SK-N-SH (cell line): ENCODE measurements around the gene PARS2.

Source experiments
- CHD2 ChIP-seq: fragments of 150-350 bp; IDR thresholded peaks from 2 replicates; pipeline ENCODE4 v1.6.1; 2018; ENCODE audit warnings: low read length; ENCODE audit not compliant: partially characterized antibody
- EP300 ChIP-seq, 2 experiments: IDR thresholded peaks; 2 replicates each; pipeline versions ENCODE4 v1.4.0 to v1.6.1; 2012; ENCODE audit warnings: borderline replicate concordance in 1 of 2, low read depth in 1 of 2, low read length in 1 of 2
- EZH2phosphoT487 ChIP-seq: fragments of 200-600 bp; sonication (generic); IDR thresholded peaks from 2 replicates; pipeline ENCODE4 v1.6.1; 2017; ENCODE audit warnings: low read depth, mixed run types, mild to moderate bottlenecking, antibody characterized with exemption, moderate library complexity, borderline replicate concordance
- NRF1 ChIP-seq: IDR thresholded peaks from 2 replicates; pipeline ENCODE4 v1.6.1; 2012; ENCODE audit warnings: low read depth, mild to moderate bottlenecking, low read length
- POLR2AphosphoS5 ChIP-seq: IDR thresholded peaks from 2 replicates; pipeline ENCODE4 v1.6.1; 2012; ENCODE audit warnings: low read depth, low read length
- RXRA ChIP-seq: IDR thresholded peaks from 2 replicates; pipeline ENCODE4 v1.4.0; 2012; ENCODE audit warnings: low read depth, mild to moderate bottlenecking, borderline replicate concordance
- SMC3 ChIP-seq: IDR thresholded peaks from 2 replicates; pipeline ENCODE4 v1.6.1; 2012; ENCODE audit warnings: low read depth, low read length, improper control_type of control experiment
- TAF1 ChIP-seq: IDR thresholded peaks from 2 replicates; pipeline ENCODE4 v1.6.1; 2012; ENCODE audit warnings: low read depth, mild to moderate bottlenecking, low read length, moderate library complexity, borderline replicate concordance
- TCF12 ChIP-seq: IDR thresholded peaks from 2 replicates; pipeline ENCODE4 v1.4.0; 2012
- YY1 ChIP-seq: IDR thresholded peaks from 2 replicates; pipeline ENCODE4 v1.4.0; 2012; ENCODE audit warnings: low read depth, mild to moderate bottlenecking
- TF ChIP-seq, protein P1 (sequence below): fragments of 200-600 bp; sonication (generic); IDR thresholded peaks from 2 replicates; pipeline ENCODE4 v1.6.1; 2017; ENCODE audit warnings: antibody characterized with exemption, mild to moderate bottlenecking, moderate library complexity
- TF ChIP-seq, protein P2 (sequence below): fragments of 150-350 bp; IDR thresholded peaks from 2 replicates; pipeline ENCODE4 v1.6.1; 2016; ENCODE audit warnings: mild to moderate bottlenecking, low read depth, low read length
- TF ChIP-seq, protein P3 (sequence below): IDR thresholded peaks from 2 replicates; pipeline ENCODE4 v1.6.1; 2012; ENCODE audit warnings: mild to moderate bottlenecking, low read depth, low read length, moderate library complexity
- TF ChIP-seq, protein P4 (sequence below): IDR thresholded peaks from 2 replicates; pipeline ENCODE4 v1.4.0; 2012; ENCODE audit warnings: low read depth

DNA sequence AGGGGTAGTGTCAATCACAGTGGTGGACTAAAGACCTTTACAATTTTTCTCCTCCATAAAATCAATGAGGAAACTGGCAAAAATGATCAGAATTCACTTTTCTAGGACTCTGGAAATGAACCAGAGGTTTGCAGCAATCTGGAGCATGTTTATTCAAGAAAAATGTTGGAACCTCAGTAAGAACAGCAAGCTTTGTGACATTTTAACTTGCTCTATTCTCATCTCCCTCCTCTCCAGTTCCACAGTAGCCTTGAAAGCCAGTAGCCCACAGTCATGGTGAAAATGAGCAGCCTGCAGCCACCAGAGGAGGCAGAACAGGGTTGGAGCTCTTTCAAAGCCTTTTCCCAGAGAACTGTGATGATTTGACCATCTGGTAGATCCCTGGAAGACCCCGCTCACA lies 39.6 kb downstream of the PARS2 start:
- TF ChIP-seq, protein P1, sequence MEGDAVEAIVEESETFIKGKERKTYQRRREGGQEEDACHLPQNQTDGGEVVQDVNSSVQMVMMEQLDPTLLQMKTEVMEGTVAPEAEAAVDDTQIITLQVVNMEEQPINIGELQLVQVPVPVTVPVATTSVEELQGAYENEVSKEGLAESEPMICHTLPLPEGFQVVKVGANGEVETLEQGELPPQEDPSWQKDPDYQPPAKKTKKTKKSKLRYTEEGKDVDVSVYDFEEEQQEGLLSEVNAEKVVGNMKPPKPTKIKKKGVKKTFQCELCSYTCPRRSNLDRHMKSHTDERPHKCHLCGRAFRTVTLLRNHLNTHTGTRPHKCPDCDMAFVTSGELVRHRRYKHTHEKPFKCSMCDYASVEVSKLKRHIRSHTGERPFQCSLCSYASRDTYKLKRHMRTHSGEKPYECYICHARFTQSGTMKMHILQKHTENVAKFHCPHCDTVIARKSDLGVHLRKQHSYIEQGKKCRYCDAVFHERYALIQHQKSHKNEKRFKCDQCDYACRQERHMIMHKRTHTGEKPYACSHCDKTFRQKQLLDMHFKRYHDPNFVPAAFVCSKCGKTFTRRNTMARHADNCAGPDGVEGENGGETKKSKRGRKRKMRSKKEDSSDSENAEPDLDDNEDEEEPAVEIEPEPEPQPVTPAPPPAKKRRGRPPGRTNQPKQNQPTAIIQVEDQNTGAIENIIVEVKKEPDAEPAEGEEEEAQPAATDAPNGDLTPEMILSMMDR = no peak
- no peak for TF ChIP-seq SMC3
- TF ChIP-seq EP300 (IDR thresholded peaks at IDR 0.05; ENCODE audit: borderline replicate concordance in 1 of 2, low read depth in 1 of 2, low read length in 1 of 2) = no peak
- TF ChIP-seq CHD2 = no peak
- TF ChIP-seq NRF1 = no peak
- TF ChIP-seq RXRA = no peak
- TF ChIP-seq TAF1 = no peak
- TF ChIP-seq TCF12 = no peak
- TF ChIP-seq POLR2AphosphoS5 = no peak
- TF ChIP-seq EZH2phosphoT487 = no peak
- no peak for TF ChIP-seq YY1
- TF ChIP-seq, protein P2, sequence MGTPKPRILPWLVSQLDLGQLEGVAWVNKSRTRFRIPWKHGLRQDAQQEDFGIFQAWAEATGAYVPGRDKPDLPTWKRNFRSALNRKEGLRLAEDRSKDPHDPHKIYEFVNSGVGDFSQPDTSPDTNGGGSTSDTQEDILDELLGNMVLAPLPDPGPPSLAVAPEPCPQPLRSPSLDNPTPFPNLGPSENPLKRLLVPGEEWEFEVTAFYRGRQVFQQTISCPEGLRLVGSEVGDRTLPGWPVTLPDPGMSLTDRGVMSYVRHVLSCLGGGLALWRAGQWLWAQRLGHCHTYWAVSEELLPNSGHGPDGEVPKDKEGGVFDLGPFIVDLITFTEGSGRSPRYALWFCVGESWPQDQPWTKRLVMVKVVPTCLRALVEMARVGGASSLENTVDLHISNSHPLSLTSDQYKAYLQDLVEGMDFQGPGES = no peak
- TF ChIP-seq, protein P3, sequence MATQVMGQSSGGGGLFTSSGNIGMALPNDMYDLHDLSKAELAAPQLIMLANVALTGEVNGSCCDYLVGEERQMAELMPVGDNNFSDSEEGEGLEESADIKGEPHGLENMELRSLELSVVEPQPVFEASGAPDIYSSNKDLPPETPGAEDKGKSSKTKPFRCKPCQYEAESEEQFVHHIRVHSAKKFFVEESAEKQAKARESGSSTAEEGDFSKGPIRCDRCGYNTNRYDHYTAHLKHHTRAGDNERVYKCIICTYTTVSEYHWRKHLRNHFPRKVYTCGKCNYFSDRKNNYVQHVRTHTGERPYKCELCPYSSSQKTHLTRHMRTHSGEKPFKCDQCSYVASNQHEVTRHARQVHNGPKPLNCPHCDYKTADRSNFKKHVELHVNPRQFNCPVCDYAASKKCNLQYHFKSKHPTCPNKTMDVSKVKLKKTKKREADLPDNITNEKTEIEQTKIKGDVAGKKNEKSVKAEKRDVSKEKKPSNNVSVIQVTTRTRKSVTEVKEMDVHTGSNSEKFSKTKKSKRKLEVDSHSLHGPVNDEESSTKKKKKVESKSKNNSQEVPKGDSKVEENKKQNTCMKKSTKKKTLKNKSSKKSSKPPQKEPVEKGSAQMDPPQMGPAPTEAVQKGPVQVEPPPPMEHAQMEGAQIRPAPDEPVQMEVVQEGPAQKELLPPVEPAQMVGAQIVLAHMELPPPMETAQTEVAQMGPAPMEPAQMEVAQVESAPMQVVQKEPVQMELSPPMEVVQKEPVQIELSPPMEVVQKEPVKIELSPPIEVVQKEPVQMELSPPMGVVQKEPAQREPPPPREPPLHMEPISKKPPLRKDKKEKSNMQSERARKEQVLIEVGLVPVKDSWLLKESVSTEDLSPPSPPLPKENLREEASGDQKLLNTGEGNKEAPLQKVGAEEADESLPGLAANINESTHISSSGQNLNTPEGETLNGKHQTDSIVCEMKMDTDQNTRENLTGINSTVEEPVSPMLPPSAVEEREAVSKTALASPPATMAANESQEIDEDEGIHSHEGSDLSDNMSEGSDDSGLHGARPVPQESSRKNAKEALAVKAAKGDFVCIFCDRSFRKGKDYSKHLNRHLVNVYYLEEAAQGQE = no peak
- TF ChIP-seq, protein P4, sequence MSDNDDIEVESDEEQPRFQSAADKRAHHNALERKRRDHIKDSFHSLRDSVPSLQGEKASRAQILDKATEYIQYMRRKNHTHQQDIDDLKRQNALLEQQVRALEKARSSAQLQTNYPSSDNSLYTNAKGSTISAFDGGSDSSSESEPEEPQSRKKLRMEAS = no peak
